HG03469 (cell line): ENCODE results near the gene SUMO3.
A peak's percentile ranks its signal among the peaks of the same experiment; 100 is the strongest.

ENCODE experiments used
- ATAC-seq: cut with Tn5 transposase; IDR thresholded peaks from one replicate; pipeline ENCODE4 v1.9.1; 2021; ENCODE audit warnings: mild to moderate bottlenecking, moderate library complexity, moderate number of reproducible peaks; ENCODE audit not compliant: unreplicated experiment

Gene SUMO3

GRCh38 chr21:44817914-44818639, at the start of gene SUMO3:
SUMO3 (minus strand) TSS chr21:44818062; CDS start chr21:44817968, 94 bp downstream.
- ATAC-seq = peak; percentile 32

DNA sequence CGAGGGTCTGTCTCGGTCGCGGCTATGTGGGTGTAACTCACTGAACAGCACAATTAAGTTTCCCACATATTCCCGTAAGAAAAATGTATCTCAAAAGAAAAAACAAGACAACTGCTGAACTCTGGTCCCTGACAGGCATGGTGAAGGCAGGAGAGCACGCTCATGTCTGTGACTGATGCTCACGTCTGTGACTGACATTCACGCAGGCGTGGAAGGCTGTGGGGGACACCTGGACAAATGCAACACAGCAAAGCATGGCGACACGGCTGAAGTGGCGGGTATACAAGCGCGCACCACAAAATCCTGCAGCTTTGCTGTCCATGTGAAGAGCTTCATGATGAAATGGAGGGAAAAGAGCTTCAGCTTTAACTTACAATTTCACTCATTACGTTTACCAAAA, 49.6 kb upstream of the SUMO3 start:
- ATAC-seq = no peak

GRCh38 chr21:44866780-44867179, 48.9 kb upstream of the SUMO3 start:
- ATAC-seq = no peak

- peak; percentile 51 for ATAC-seq
Measured at GRCh38 chr21:44865561-44866280, 47.9 kb upstream of the SUMO3 start.

DNA sequence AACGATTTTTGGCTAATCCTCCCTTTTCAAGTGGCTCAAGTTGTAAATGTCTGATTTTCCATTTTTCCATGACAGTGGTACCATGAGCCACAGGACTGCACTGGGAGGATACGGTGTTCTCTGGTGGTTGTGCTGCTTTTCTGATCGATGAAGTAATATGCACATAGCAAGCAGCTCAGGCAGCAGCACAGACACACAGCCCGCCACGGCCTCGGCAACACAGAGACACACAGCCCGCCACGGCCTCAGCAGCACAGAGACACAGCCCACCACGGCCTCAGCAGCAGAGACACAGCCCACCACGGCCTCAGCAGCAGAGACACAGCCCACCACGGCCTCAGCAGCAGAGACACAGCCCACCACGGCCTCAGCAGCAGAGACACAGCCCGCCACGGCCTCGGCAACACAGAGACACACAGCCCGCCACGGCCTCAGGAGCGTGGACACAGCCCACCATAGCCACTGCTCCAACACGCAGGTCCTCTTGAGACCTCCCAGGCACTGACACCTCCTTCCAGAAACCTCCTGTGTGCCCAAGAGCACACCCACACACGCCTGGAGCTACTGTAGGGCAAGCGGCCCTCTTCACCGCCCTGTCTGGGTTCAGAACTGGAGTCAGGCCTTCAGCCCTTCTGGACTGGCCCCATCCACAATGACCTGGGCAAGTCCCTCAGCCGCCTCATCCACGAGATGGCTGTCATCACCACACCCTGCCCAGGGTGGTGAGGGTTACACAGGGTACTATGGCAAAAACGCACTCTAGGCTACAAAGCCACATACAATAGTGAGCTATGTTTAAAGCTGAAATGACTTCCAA, 45.2 kb upstream of the SUMO3 start:
- ATAC-seq = no peak

DNA sequence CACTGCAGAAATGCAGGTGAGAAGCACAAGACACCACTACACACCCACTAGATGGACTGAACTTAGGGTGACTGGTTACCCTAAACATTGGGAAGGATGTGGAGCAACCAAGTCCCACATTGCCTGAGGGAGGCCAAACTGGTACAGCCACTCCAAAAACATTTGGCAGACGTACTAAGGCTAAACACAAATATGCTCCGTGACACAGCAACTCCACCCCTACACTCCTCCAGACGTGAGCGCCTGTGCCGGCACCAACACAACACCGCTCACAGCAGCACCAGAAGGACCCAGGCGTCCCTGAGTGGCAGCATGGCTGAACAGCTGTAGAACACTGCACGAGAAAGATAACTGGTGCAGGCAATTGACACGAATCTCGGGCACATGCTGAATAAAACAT, 40.9 kb upstream of the SUMO3 start:
- no peak for ATAC-seq

GRCh38 chr21:44858291-44858690, 40.4 kb upstream of the SUMO3 start:
- no peak for ATAC-seq

DNA sequence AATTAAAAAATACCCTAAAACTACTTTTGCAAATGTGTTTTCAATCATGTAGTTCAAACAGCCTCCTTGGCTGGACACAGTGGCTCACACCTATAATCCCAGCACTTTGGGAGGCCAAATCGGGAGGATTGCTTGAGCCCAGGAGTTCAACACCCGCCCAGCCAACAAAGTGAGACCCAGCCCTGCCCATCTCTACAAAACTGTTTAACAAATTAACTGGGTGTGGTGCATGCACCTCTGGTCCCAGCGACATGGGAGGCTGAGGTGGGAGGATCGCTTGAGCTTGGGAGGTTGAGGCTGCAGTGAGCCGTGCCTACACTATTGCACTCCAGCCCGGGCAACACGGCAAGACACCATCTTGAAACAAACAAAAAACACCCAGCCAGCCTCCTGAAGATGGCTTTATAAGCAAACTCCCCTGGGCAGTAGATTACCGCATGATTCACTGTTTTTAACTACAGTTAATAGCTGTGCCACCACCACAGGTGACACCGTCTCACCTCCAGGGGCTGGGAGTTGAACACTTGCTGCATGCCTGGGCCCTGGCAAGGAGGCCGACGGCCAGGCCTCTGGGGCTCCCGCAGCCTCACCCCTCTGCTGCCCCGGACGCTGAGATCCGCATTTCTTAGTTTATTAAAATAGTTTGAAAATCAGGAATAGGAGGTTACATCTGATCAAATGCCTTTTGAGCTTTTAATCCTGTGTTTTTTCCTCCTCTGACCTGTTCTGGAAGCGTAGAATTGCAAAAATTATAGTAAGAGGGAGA, 39.4 kb upstream of the SUMO3 start:
- no peak for ATAC-seq

DNA sequence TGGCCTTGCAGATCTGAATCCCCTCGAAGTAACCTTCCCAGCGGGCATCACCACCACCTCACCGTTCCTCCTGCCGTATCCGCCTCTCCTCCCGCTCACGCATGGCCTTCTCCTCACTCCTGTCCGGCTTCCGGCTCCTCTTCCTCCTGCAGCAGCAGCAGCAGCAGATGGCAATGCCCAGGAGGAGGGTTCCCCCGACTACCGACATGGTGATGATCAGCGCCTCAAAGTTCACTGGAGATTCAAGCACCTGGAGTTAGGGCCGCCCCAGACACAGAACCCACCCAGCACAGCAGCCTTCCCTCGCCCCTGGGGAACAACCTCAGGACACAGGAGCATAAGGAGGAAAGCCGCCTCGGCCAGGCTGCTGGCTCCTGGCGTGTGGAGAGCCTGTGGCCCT, 38.3 kb upstream of the SUMO3 start:
- no peak for ATAC-seq

GRCh38 chr21:44855572-44855971, 37.7 kb upstream of the SUMO3 start:
- ATAC-seq = no peak

GRCh38 chr21:44854664-44855446, 37.0 kb upstream of the SUMO3 start:
- ATAC-seq = no peak

- no peak for ATAC-seq
Measured at GRCh38 chr21:44854391-44854663, 36.5 kb upstream of the SUMO3 start.

GRCh38 chr21:44853601-44854390, 35.9 kb upstream of the SUMO3 start:
- no peak for ATAC-seq

DNA sequence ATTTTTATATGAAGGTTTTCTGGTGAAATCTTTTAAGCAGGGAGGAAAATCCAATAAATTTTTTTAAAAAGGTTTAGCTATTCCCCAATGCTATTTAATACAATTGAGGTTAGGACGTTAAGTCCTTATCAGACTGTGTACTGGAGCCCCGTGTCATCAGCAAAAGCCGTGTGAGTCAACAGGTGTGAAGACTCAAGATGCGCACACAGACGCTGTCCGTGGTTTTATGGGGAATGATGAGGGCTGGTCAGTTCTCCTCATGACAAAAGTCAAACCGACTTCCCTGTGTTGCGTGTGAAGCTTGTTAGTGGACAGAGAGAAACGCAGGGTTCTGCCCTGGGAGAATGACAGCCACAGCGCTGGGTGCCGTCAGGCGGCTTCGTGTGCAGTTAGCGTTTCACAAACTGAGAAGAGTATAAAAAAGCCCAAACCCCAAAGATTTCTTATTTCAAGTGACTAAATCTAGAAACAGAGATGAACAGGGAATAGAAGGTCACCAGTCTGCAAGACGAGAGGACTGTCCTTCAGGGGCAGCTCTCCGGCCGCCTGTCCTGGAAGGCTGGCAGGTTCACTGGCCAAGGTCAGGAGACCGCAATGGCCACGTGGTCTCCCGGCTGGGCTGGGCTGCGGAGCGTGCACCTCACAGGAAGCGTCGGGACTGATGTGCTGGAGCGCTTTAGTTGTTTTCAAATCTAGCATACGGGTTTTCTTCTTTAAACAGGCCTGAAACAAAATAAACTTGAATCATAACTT, 33.2 kb upstream of the SUMO3 start:
- ATAC-seq = no peak

DNA sequence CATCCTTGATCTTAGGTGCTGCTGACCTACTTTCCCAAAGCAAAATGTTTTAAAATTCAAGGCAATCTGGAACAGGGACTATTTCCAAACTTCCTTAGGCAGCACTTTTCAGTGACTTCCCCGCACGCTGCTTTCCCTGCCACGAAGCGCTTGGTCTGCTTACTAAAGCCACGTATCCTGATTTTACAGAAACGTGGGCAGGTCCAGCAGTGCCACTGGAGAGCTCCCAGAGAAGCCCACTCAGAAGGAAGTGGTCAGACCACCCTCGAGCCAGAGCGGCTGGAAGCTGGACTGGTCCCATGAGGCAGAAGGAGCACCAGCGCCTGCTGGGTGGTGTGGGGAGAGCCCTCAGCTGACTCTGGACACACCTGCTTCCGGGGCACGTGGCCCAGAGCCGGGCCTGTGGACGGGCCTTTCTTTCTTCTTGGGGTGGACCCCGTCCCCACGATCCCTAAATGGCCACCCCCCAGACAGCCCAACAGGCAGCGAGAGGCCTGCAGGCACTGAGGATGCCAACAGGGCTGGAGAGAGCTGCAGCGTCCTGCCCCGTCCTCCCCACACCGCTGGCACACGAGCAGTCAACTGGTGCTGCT, 32.4 kb upstream of the SUMO3 start:
- no peak for ATAC-seq

DNA sequence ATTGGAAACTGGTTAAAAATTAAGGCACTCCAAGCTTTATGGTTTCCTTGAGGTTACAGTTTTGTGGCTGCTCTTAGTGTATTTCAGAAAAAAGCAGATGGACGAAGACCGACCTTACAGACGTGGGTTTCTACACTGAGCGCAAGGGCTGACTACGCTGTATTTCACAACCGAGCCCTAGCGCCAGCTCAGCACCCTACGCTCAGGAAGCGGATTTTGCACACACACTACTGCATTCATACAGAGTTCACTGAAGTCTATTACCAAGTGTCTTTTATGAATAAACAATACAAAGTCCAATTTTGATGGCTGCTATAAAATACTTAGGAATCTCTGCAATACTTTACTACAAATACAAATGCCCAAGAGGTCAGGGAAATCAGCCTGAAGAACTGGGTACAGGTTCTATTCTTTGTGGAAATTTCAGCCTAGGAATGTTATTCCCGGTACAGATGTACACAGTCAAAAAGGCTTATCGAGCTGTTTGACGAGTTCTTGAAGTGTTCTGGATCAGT, 31.8 kb upstream of the SUMO3 start:
- ATAC-seq = no peak

GRCh38 chr21:44848821-44849521, 31.1 kb upstream of the SUMO3 start:
- ATAC-seq = no peak
